Upper lobe of right lung (tissue), 1 donor: ENCODE results near the gene CD81. TPM values are rescaled to one million over a fixed set of nuclear protein-coding genes. Genes with fewer than 3 reads are reported as not detected.

Experiments used
- ATAC-seq: fragments of 200-7000 bp; cut with Tn5 transposase; one replicate; pipeline ENCODE4 v1.9.1; 2020; ENCODE audit warnings: mild to moderate bottlenecking, moderate library complexity
- DNase-seq: peaks from one replicate; pipeline ENCODE4 v3.0.0-alpha.2; 2020
- H3K27ac ChIP-seq: fragments of 200-600 bp; one replicate; pipeline ENCODE4 v1.8.0; 2022
- H3K27me3 ChIP-seq: fragments of 200-600 bp; one replicate; pipeline ENCODE4 v1.8.0; 2022; ENCODE audit warnings: mild to moderate bottlenecking
- H3K36me3 ChIP-seq: fragments of 200-600 bp; one replicate; pipeline ENCODE4 v1.8.0; 2022
- H3K4me1 ChIP-seq: fragments of 200-600 bp; one replicate; pipeline ENCODE4 v1.8.0; 2022
- H3K4me3 ChIP-seq: fragments of 200-600 bp; one replicate; pipeline ENCODE4 v1.8.0; 2022; ENCODE audit warnings: mild to moderate bottlenecking
- H3K9me3 ChIP-seq: fragments of 200-600 bp; one replicate; pipeline ENCODE4 v1.8.0; 2022
- intact Hi-C: fragments of 100-400 bp; cut with DNase I; formaldehyde crosslinking; loops from one replicate; pipeline ENCODE4 v1.11.0; 2022
- total RNA-seq: library from RNA; stranded (reverse); fragmentation: NEBNext Ultra II Directional; extraction: Animal tissue kit (Norgen Biotek cat#: 25700); gene quantifications from one replicate; pipeline ENCODE4 v1.2.1, GENCODE V29; 2021
- TF ChIP-seq, protein P1 (sequence below): fragments of 200-600 bp; IDR thresholded peaks from one replicate; pipeline ENCODE4 v1.8.0; 2022; ENCODE audit warnings: antibody characterized with exemption
- donor health status: DM: no; HTN: yes; CAD: no; lungs with severe emphysema.

CD81 gene
- total RNA-seq, 1 donor from 2014 or later: 801 TPM

DNA sequence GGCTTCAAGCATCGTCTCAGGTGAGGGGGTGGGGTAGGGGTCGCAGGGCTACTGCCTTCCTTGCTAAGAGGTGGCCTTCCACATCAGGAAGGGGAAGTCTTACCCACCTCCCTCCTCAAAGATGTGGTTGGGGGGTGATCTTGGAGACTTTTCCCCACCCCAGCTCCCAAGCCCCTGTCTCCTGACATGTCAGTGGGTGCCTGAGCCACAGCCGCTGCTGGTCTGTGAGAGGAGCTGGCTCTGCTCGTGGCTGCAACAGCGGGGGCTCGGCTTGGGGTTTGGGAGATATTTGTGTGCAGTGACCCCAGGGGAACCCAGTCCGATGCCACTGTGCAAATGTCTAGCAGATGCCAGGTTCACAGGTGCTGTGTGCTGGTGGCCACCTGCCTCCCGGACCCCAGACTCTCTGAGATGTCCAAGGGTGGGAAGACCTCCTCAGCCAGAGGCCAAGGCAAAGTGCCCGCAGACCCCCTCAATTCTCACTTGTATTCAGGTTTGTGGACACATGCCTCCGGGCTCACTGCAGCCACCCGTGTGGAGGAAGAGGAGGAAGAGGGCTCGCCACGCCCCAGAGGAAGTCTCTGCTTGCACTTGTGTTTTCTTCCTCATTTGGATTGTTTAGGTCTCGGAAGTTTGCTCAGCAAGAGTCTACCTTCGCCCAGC lies 69.6 kb downstream of the CD81 start:
- peak overlapping the region; percentile 47 for H3K27ac ChIP-seq
- intact Hi-C loops: no loop called here
- peaks cover 29% of the 10 kb centered on the region for H3K4me1 ChIP-seq
- TF ChIP-seq, protein P1, sequence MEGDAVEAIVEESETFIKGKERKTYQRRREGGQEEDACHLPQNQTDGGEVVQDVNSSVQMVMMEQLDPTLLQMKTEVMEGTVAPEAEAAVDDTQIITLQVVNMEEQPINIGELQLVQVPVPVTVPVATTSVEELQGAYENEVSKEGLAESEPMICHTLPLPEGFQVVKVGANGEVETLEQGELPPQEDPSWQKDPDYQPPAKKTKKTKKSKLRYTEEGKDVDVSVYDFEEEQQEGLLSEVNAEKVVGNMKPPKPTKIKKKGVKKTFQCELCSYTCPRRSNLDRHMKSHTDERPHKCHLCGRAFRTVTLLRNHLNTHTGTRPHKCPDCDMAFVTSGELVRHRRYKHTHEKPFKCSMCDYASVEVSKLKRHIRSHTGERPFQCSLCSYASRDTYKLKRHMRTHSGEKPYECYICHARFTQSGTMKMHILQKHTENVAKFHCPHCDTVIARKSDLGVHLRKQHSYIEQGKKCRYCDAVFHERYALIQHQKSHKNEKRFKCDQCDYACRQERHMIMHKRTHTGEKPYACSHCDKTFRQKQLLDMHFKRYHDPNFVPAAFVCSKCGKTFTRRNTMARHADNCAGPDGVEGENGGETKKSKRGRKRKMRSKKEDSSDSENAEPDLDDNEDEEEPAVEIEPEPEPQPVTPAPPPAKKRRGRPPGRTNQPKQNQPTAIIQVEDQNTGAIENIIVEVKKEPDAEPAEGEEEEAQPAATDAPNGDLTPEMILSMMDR: no peak
- peak; percentile 76 for DNase-seq
- no peaks in the 10 kb centered on the region for H3K9me3 ChIP-seq
- peak overlapping the region; percentile 57 for H3K4me3 ChIP-seq
- peaks cover 9% of the 10 kb centered on the region for H3K27me3 ChIP-seq
- ATAC-seq: peak; percentile 2
- H3K36me3 ChIP-seq: no peaks in the 10 kb centered on the region

Other genes starting within 250 kb of the CD81 start
- gene IGF2, start 237.9 kb upstream of the CD81 start, total RNA-seq: 8.8 TPM
- not detected for gene INS, start 216.1 kb upstream of the CD81 start, total RNA-seq
- gene TH, start 205.5 kb upstream of the CD81 start, total RNA-seq: not detected
- 2.2 TPM for gene ASCL2, start 106.7 kb upstream of the CD81 start, total RNA-seq
- 6.5 TPM for gene C11orf21, start 75.4 kb upstream of the CD81 start, total RNA-seq
- gene TSPAN32, start 75.3 kb upstream of the CD81 start, total RNA-seq: 12.2 TPM
- 40.6 TPM for gene TSSC4, start 23.4 kb downstream of the CD81 start, total RNA-seq
- gene TRPM5, start 67.2 kb downstream of the CD81 start, total RNA-seq: not detected
- 52.9 TPM for gene KCNQ1, start 67.7 kb downstream of the CD81 start, total RNA-seq